Nephron progenitor cell (in vitro differentiated cells): ENCODE measurements around the gene UBE3D.

Source experiments
- DNase-seq: peaks from one replicate; pipeline ENCODE4 v3.0.0; 2021
- H3K27ac Mint-ChIP-seq: 2 replicates; pipeline ENCODE4 v1.8.0; 2021; ENCODE audit warnings: mild to moderate bottlenecking, moderate library complexity, mixed read lengths
- H3K27me3 Mint-ChIP-seq: 2 replicates; pipeline ENCODE4 v1.8.0; 2021; ENCODE audit warnings: mild to moderate bottlenecking, low read depth, mixed read lengths; ENCODE audit not compliant: poor library complexity
- H3K36me3 Mint-ChIP-seq: 2 replicates; pipeline ENCODE4 v1.8.0; 2021; ENCODE audit warnings: low read depth, mixed read lengths
- H3K4me1 Mint-ChIP-seq: 2 replicates; pipeline ENCODE4 v1.8.0; 2021; ENCODE audit warnings: mixed read lengths
- H3K4me3 Mint-ChIP-seq: 2 replicates; pipeline ENCODE4 v1.8.0; 2021; ENCODE audit warnings: mild to moderate bottlenecking, moderate library complexity, mixed read lengths
- H3K9me3 Mint-ChIP-seq: 2 replicates; pipeline ENCODE4 v1.8.0; 2021; ENCODE audit warnings: mild to moderate bottlenecking, moderate library complexity, mixed read lengths
- TF ChIP-seq, protein P1 (sequence below): fragments of 200-600 bp; sonication (generic); IDR thresholded peaks from 2 replicates; pipeline ENCODE4 v1.5.0; 2021; ENCODE audit warnings: antibody characterized with exemption

Gene UBE3D

DNA sequence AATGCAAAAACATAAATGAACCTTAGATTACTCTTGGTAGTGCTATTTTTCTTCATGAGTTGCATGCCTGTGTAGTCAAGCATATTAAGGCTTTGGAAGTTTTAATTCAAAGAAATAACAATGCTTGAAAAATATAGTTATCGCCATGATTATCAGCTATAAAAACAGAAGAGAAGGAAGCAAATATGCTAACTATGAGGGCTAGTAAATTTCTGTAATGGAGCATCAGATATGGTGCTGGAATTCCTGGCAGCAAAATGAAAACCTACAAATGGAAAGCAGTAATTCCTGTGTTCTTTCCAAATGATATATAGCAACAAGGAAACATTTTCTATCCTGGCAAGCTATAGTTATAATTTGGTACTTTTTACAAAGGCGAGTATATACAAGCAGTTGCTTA, 31.6 kb upstream of the UBE3D start:
- TF ChIP-seq, protein P1, sequence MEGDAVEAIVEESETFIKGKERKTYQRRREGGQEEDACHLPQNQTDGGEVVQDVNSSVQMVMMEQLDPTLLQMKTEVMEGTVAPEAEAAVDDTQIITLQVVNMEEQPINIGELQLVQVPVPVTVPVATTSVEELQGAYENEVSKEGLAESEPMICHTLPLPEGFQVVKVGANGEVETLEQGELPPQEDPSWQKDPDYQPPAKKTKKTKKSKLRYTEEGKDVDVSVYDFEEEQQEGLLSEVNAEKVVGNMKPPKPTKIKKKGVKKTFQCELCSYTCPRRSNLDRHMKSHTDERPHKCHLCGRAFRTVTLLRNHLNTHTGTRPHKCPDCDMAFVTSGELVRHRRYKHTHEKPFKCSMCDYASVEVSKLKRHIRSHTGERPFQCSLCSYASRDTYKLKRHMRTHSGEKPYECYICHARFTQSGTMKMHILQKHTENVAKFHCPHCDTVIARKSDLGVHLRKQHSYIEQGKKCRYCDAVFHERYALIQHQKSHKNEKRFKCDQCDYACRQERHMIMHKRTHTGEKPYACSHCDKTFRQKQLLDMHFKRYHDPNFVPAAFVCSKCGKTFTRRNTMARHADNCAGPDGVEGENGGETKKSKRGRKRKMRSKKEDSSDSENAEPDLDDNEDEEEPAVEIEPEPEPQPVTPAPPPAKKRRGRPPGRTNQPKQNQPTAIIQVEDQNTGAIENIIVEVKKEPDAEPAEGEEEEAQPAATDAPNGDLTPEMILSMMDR: no peak
- H3K36me3 Mint-ChIP-seq: peaks cover 23% of the 10 kb centered on the region
- no peak for DNase-seq
- H3K4me1 Mint-ChIP-seq: no peaks in the 10 kb centered on the region
- H3K9me3 Mint-ChIP-seq: no peaks in the 10 kb centered on the region
- no peak overlapping the region for H3K4me3 Mint-ChIP-seq
- H3K27ac Mint-ChIP-seq: no peak overlapping the region
- H3K27me3 Mint-ChIP-seq: no peaks in the 10 kb centered on the region

DNA sequence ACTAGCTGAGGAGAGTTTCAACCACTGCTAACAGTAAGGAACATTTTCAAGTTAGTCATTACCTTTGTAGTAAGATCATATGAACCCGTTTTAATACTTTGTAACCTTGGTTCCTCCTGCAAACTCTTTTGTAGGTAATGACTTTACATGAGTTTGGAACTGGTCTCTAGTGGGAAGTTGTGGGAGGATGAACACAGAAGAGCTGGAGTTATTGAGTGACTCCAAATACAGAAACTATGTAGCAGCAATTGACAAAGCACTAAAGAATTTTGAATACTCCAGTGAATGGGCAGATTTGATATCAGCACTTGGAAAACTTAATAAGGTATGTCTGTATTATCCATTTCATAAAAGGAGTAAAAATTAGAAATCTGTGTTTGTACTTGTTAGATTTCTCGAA, 31.1 kb upstream of the UBE3D start:
- Mint-ChIP-seq H3K4me1 (no peaks in the 10 kb centered on the region), H3K36me3 (peaks cover 19% of the 10 kb centered on the region), H3K4me3 (no peak overlapping the region), H3K27ac (no peak overlapping the region), H3K9me3 (no peaks in the 10 kb centered on the region), H3K27me3 (no peaks in the 10 kb centered on the region)
- TF ChIP-seq, protein P1: no peak
- no peak for DNase-seq

DNA sequence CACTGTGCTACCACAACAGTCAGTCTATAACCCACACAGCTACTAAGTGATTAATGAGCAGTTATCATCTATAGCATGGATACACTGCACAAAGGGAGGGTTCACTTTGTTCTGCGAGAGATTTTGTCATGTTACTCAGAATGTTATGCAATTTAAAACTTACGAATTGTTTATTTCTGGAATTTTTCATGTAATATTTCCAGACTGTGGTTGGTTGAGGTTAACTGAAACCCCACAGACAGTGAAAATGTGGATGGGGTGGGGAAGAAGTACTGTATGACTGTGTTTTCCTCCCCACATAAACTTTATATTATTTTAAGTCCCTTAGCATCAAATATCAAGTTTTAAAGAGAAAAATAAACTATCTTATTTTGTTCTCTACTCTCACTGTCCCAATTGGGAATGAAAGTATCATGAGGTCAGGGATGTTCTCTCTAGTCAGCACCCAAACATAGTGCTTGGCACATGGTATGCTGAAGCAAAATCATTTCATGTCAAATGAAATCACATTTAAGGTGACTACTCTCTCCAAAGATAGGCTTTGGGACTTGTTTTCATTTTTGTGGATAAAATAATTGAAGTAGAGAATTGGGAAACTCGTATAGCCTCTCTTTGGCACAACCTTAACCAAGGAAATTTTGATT, 27.2 kb upstream of the UBE3D start:
- DNase-seq: no peak
- TF ChIP-seq, protein P1: no peak
- Mint-ChIP-seq H3K4me3 (no peak overlapping the region), H3K4me1 (no peaks in the 10 kb centered on the region), H3K27ac (no peak overlapping the region), H3K27me3 (no peaks in the 10 kb centered on the region), H3K36me3 (peaks cover 13% of the 10 kb centered on the region), H3K9me3 (no peaks in the 10 kb centered on the region)

DNA sequence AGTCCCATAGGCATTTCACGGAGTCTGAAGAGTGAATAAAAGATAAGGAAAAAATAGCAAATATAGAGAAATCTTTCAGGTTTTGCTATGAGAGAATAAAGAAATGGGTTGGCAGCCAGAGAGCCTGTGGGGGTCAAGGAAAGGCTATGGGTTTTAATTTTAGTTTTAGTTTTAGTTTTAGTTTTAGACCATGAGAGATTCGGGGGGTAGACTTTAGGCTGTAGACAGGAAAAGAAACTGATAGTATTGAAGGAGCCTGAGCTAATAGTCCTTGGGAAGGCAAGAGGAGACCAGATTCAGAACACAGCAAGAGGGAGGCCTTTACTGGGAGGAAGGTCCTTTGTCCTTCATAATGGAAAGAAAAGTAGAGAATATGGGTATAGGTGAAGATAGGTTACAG, 21.1 kb upstream of the UBE3D start:
- H3K27ac Mint-ChIP-seq: no peak overlapping the region
- TF ChIP-seq, protein P1: no peak

DNA sequence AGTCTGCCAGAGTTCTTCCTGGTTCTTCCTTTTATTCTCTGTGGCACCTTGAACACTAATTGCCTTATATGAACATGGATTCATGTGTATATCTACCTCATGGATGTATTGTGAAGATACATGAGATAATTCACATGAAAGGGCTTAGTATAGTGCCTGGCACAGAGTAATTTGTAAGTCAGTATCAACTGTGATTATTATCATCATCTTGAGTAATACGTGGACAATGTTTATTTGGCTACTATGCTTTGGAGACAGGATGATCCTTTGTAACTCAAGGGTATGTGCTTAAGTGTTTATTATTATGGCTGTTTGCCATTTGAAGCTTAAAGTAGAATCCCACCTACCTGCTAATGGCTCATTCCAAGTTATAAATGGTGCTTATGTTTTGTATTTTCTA, 17.8 kb upstream of the UBE3D start:
- no peaks in the 10 kb centered on the region for H3K4me1 Mint-ChIP-seq
- no peaks in the 10 kb centered on the region for H3K27me3 Mint-ChIP-seq
- TF ChIP-seq, protein P1: no peak
- no peak overlapping the region for H3K4me3 Mint-ChIP-seq
- H3K36me3 Mint-ChIP-seq: peaks cover 17% of the 10 kb centered on the region
- H3K9me3 Mint-ChIP-seq: no peaks in the 10 kb centered on the region
- no peak overlapping the region for H3K27ac Mint-ChIP-seq
- no peak for DNase-seq

More for the DNA sequence above, 21.1 kb upstream of the UBE3D start:
- H3K9me3 Mint-ChIP-seq: no peaks in the 10 kb centered on the region
- DNase-seq: no peak
- no peaks in the 10 kb centered on the region for H3K27me3 Mint-ChIP-seq
- H3K36me3 Mint-ChIP-seq: peaks cover 20% of the 10 kb centered on the region
- no peak overlapping the region for H3K4me3 Mint-ChIP-seq
- no peaks in the 10 kb centered on the region for H3K4me1 Mint-ChIP-seq

DNA sequence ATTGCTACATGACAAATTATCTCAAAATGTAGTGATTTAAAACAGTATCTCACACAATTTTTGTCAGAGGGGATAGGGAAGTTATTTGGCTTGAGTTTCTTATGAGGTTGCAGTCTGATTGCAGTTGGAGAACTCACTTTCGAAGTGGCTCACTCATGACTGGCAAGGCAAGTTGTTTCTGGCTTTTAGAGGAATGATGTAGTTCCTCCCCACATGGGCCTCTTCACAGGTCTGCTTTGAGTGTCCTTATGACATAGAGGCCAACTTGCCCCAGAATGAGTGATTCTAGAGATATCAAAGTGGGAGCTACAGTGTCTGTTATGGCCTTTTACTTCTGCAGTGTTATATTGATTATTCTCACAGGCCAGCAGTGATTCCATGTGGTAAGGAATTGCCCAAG, 8.0 kb upstream of the UBE3D start:
- TF ChIP-seq, protein P1: no peak
- Mint-ChIP-seq H3K9me3 (peaks cover 13% of the 10 kb centered on the region), H3K36me3 (peaks cover 18% of the 10 kb centered on the region), H3K27me3 (no peaks in the 10 kb centered on the region), H3K4me3 (no peak overlapping the region), H3K4me1 (peaks cover 6% of the 10 kb centered on the region), H3K27ac (no peak overlapping the region)
- DNase-seq: no peak
